Fibroblast of mammary gland (primary cell): ENCODE results near the gene PRM1.

Experiments used
- DNase-seq: peaks from one replicate; pipeline ENCODE4 v3.0.0-alpha.2; 2010; ENCODE audit warnings: low read depth
- H3K4me3 ChIP-seq: 2 replicates; pipeline ENCODE4 v1.5.1; 2011; ENCODE audit warnings: low read depth, mild to moderate bottlenecking, low read length, moderate library complexity; ENCODE audit not compliant: control insufficient read depth
- CTCF ChIP-seq: conservative IDR thresholded peaks from 2 replicates; pipeline ENCODE4 v1.5.1; 2011; ENCODE audit warnings: low read depth, low read length, inconsistent platforms; ENCODE audit not compliant: control insufficient read depth, insufficient read depth

The PRM1 gene

GRCh38 chr16:11327277-11328171, 46.4 kb upstream of the PRM1 start:
- no peak for TF ChIP-seq CTCF
- no peak overlapping the region for H3K4me3 ChIP-seq
- DNase-seq = no peak

GRCh38 chr16:11326737-11327276, 45.7 kb upstream of the PRM1 start:
- no peak for TF ChIP-seq CTCF
- DNase-seq = no peak
- no peak overlapping the region for H3K4me3 ChIP-seq

- no peak for TF ChIP-seq CTCF
- no peak for DNase-seq
- no peak overlapping the region for H3K4me3 ChIP-seq
Measured at GRCh38 chr16:11326084-11326736, 45.1 kb upstream of the PRM1 start.

- DNase-seq = no peak
- TF ChIP-seq CTCF = no peak
Measured at GRCh38 chr16:11325404-11326083, 44.4 kb upstream of the PRM1 start.

GRCh38 chr16:11323551-11324336, 42.6 kb upstream of the PRM1 start:
- no peak for DNase-seq
- no peak overlapping the region for H3K4me3 ChIP-seq
- no peak for TF ChIP-seq CTCF

More at GRCh38 chr16:11325404-11326083, 44.4 kb upstream of the PRM1 start:
- H3K4me3 ChIP-seq = no peak overlapping the region

GRCh38 chr16:11322823-11323222, 41.7 kb upstream of the PRM1 start:
- no peak overlapping the region for H3K4me3 ChIP-seq
- no peak for TF ChIP-seq CTCF
- DNase-seq = no peak
